Measurements from ENCODE around the gene LITAF.
"Not testable (repeated sequence)": the region's sequence is repeated elsewhere in the genome, so short reads cannot be mapped to it uniquely, and the experiment has no call there.

The LITAF gene

GRCh38 chr16:11517961-11518360 lies 68.8 kb downstream of the LITAF start:
- Histone ChIP-seq H3K4me2 (ENCODE audit: low read depth, low read length, poor library complexity, severe bottlenecking) (no peak overlapping the region), H3K9me2 (replicated peaks; ENCODE audit: low read depth, low read length) (no peaks in the 10 kb centered on the region), H3F3A (ENCODE audit: low read depth) (no peaks in the 10 kb centered on the region), H3K4me3 (ENCODE audit: low read length, poor library complexity, severe bottlenecking) (no peak overlapping the region), H2AFZ (ENCODE audit: low read length) (no peak overlapping the region), H3K27me3 (ENCODE audit: insufficient read depth, low read length, poor library complexity, severe bottlenecking) (no peaks in the 10 kb centered on the region), H3K4me1 (ENCODE audit: insufficient read depth, low read length, poor library complexity, severe bottlenecking) (no peaks in the 10 kb centered on the region), H3K9me3 (ENCODE audit: insufficient read depth, low read depth, low read length) (no peaks in the 10 kb centered on the region), H3K9ac (ENCODE audit: low read depth, low read length, poor library complexity, severe bottlenecking) (no peak overlapping the region), H3K36me3 (ENCODE audit: insufficient read depth, low read length) (no peaks in the 10 kb centered on the region), H4K20me1 (ENCODE audit: insufficient read depth, low read length, poor library complexity, severe bottlenecking) (no peaks in the 10 kb centered on the region), H3K79me2 (ENCODE audit: insufficient read depth, low read length) (no peaks in the 10 kb centered on the region)
- no peak for TF ChIP-seq EZH2phosphoT487 (IDR thresholded peaks at IDR 0.05; ENCODE audit: borderline replicate concordance)
- TF ChIP-seq, protein P1, sequence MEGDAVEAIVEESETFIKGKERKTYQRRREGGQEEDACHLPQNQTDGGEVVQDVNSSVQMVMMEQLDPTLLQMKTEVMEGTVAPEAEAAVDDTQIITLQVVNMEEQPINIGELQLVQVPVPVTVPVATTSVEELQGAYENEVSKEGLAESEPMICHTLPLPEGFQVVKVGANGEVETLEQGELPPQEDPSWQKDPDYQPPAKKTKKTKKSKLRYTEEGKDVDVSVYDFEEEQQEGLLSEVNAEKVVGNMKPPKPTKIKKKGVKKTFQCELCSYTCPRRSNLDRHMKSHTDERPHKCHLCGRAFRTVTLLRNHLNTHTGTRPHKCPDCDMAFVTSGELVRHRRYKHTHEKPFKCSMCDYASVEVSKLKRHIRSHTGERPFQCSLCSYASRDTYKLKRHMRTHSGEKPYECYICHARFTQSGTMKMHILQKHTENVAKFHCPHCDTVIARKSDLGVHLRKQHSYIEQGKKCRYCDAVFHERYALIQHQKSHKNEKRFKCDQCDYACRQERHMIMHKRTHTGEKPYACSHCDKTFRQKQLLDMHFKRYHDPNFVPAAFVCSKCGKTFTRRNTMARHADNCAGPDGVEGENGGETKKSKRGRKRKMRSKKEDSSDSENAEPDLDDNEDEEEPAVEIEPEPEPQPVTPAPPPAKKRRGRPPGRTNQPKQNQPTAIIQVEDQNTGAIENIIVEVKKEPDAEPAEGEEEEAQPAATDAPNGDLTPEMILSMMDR (conservative IDR thresholded peaks at IDR 0.05; ENCODE audit: low read length) = no peak

- Histone ChIP-seq H3K4me2 (ENCODE audit: low read depth, low read length, poor library complexity, severe bottlenecking) (no peak overlapping the region), H3K4me1 (ENCODE audit: insufficient read depth, low read length, poor library complexity, severe bottlenecking) (no peaks in the 10 kb centered on the region), H4K20me1 (ENCODE audit: insufficient read depth, low read length, poor library complexity, severe bottlenecking) (no peaks in the 10 kb centered on the region), H3K9me3 (ENCODE audit: insufficient read depth, low read depth, low read length) (no peaks in the 10 kb centered on the region), H3K4me3 (ENCODE audit: low read length, poor library complexity, severe bottlenecking) (no peak overlapping the region), H3F3A (ENCODE audit: low read depth) (no peaks in the 10 kb centered on the region), H2AFZ (ENCODE audit: low read length) (no peak overlapping the region), H3K36me3 (ENCODE audit: insufficient read depth, low read length) (no peaks in the 10 kb centered on the region), H3K27me3 (ENCODE audit: insufficient read depth, low read length, poor library complexity, severe bottlenecking) (no peaks in the 10 kb centered on the region), H3K9me2 (replicated peaks; ENCODE audit: low read depth, low read length) (no peaks in the 10 kb centered on the region), H3K9ac (ENCODE audit: low read depth, low read length, poor library complexity, severe bottlenecking) (no peak overlapping the region), H3K79me2 (ENCODE audit: insufficient read depth, low read length) (no peaks in the 10 kb centered on the region)
- no peak for TF ChIP-seq EZH2phosphoT487 (IDR thresholded peaks at IDR 0.05; ENCODE audit: borderline replicate concordance)
- TF ChIP-seq, protein P1 (conservative IDR thresholded peaks at IDR 0.05; ENCODE audit: low read length) = no peak
Measured at GRCh38 chr16:11515540-11516430, 70.9 kb downstream of the LITAF start.

- TF ChIP-seq, protein P1 (conservative IDR thresholded peaks at IDR 0.05; ENCODE audit: low read length) = no peak
- TF ChIP-seq EZH2phosphoT487 (IDR thresholded peaks at IDR 0.05; ENCODE audit: borderline replicate concordance) = no peak
- H3K9ac ChIP-seq (ENCODE audit: low read depth, low read length, poor library complexity, severe bottlenecking) = no peak overlapping the region
- H4K20me1 ChIP-seq (ENCODE audit: insufficient read depth, low read length, poor library complexity, severe bottlenecking) = no peaks in the 10 kb centered on the region
- no peaks in the 10 kb centered on the region for H3F3A ChIP-seq (ENCODE audit: low read depth)
- H3K9me3 ChIP-seq (ENCODE audit: insufficient read depth, low read depth, low read length) = no peaks in the 10 kb centered on the region
- no peak overlapping the region for H3K4me3 ChIP-seq (ENCODE audit: low read length, poor library complexity, severe bottlenecking)
- H3K27me3 ChIP-seq (ENCODE audit: insufficient read depth, low read length, poor library complexity, severe bottlenecking) = no peaks in the 10 kb centered on the region
- H3K36me3 ChIP-seq (ENCODE audit: insufficient read depth, low read length) = no peaks in the 10 kb centered on the region
- H3K79me2 ChIP-seq (ENCODE audit: insufficient read depth, low read length) = no peaks in the 10 kb centered on the region
- no peak overlapping the region for H3K4me2 ChIP-seq (ENCODE audit: low read depth, low read length, poor library complexity, severe bottlenecking)
- no peak overlapping the region for H2AFZ ChIP-seq (ENCODE audit: low read length)
- H3K4me1 ChIP-seq (ENCODE audit: insufficient read depth, low read length, poor library complexity, severe bottlenecking) = no peaks in the 10 kb centered on the region
- H3K9me2 ChIP-seq (replicated peaks; ENCODE audit: low read depth, low read length) = no peaks in the 10 kb centered on the region
Measured at GRCh38 chr16:11514283-11514682, 72.4 kb downstream of the LITAF start.

GRCh38 chr16:11513366-11513765 lies 73.4 kb downstream of the LITAF start:
- not testable (repeated sequence) for H3K79me2 ChIP-seq (ENCODE audit: insufficient read depth, low read length); H3K27me3 ChIP-seq (ENCODE audit: insufficient read depth, low read length, poor library complexity, severe bottlenecking); H2AFZ ChIP-seq (ENCODE audit: low read length); H3K36me3 ChIP-seq (ENCODE audit: insufficient read depth, low read length); H3K4me2 ChIP-seq (ENCODE audit: low read depth, low read length, poor library complexity, severe bottlenecking); H3K4me1 ChIP-seq (ENCODE audit: insufficient read depth, low read length, poor library complexity, severe bottlenecking); H3K9me2 ChIP-seq (replicated peaks; ENCODE audit: low read depth, low read length); H4K20me1 ChIP-seq (ENCODE audit: insufficient read depth, low read length, poor library complexity, severe bottlenecking); H3F3A ChIP-seq (ENCODE audit: low read depth); H3K9me3 ChIP-seq (ENCODE audit: insufficient read depth, low read depth, low read length); H3K9ac ChIP-seq (ENCODE audit: low read depth, low read length, poor library complexity, severe bottlenecking); H3K4me3 ChIP-seq (ENCODE audit: low read length, poor library complexity, severe bottlenecking)

Data from Loucy (cell line).